H1 (cell line): ENCODE data around the gene POGK. TPM values are rescaled to one million over a fixed set of nuclear protein-coding genes. Genes with fewer than 3 reads are reported as not detected.

Experiments
- CTCF ChIA-PET: fragments of 300-600 bp; sonication (Branson Sonifier 250); formaldehyde crosslinking; loops from one replicate; lab custom pipeline; 2021; ENCODE audit not compliant: partially characterized antibody; lab: Charles Lee
- POLR2A ChIA-PET: fragments of 300-600 bp; sonication (Branson Sonifier 250); formaldehyde crosslinking; loops from one replicate; lab custom pipeline; 2021; ENCODE audit warnings: inconsistent platforms; ENCODE audit not compliant: partially characterized antibody; lab: Charles Lee
- DNase-seq, 2 experiments: peaks; one replicate each; pipeline versions ENCODE4 v3.0.0 to v3.0.0-alpha.2; 2010 to 2022; ENCODE audit warnings: low spot score in 2 of 2, low read depth in 1 of 2, mixed read lengths in 1 of 2
- FAIRE-seq: peaks from 2 replicates; lab custom pipeline; 2011; peaks lifted over from hg19 to GRCh38; lab: Jason Lieb, UNC
- H2AFZ ChIP-seq: 2 replicates; pipeline ENCODE4 v1.8.1; 2012; ENCODE audit warnings: low read length, inconsistent platforms
- H2AK5ac ChIP-seq: 2 replicates; pipeline ENCODE4 v1.6.1; 2013; ENCODE audit warnings: low read depth, low read length
- H2BK120ac ChIP-seq: replicated peaks from 2 replicates; pipeline ENCODE3; 2013; ENCODE audit warnings: low read depth, low read length, inconsistent platforms
- H2BK12ac ChIP-seq: 2 replicates; pipeline ENCODE4 v1.6.1; 2013; ENCODE audit warnings: low read depth, low read length
- H2BK15ac ChIP-seq: 2 replicates; pipeline ENCODE4 v1.6.1; 2013; ENCODE audit warnings: low read length
- H2BK20ac ChIP-seq: 2 replicates; pipeline ENCODE4 v1.6.1; 2013; ENCODE audit warnings: low read length
- H2BK5ac ChIP-seq: 2 replicates; pipeline ENCODE4 v1.6.1; 2013; ENCODE audit warnings: low read depth, low read length
- H3K14ac ChIP-seq: 2 replicates; pipeline ENCODE4 v1.6.1; 2013; ENCODE audit warnings: inconsistent platforms; ENCODE audit not compliant: insufficient read length
- H3K18ac ChIP-seq: 2 replicates; pipeline ENCODE4 v1.6.1; 2013; ENCODE audit warnings: low read length; ENCODE audit errors: extremely low read depth
- H3K23ac ChIP-seq: 2 replicates; pipeline ENCODE4 v1.6.1; 2013; ENCODE audit warnings: inconsistent platforms; ENCODE audit not compliant: insufficient read length
- H3K23me2 ChIP-seq: 2 replicates; pipeline ENCODE4 v1.6.1; 2013; ENCODE audit warnings: low read depth, low read length
- H3K27ac ChIP-seq: 2 replicates; pipeline ENCODE4 v1.6.1; 2011; ENCODE audit warnings: low read depth, low read length, inconsistent platforms
- H3K27me3 ChIP-seq, 4 experiments: replicated peaks in 1 of 4; 1 replicate in 1 of 4; 2 replicates in 3 of 4; pipeline versions ENCODE4 v1.6.1 to v1.8.1; 2011 to 2013; ENCODE audit warnings: low read length in 3 of 4, mild to moderate bottlenecking in 3 of 4, inconsistent platforms in 2 of 4, mixed read lengths in 2 of 4, moderate library complexity in 1 of 4; ENCODE audit not compliant: control insufficient read depth in 3 of 4, insufficient read depth in 3 of 4; ENCODE audit errors: extremely low read depth in 1 of 4
- H3K36me3 ChIP-seq, 4 experiments: 2 replicates each; pipeline versions ENCODE4 v1.6.1 to v1.8.1; 2011 to 2013; ENCODE audit warnings: mild to moderate bottlenecking in 4 of 4, low read length in 3 of 4, moderate library complexity in 2 of 4, control low read depth in 1 of 4, inconsistent platforms in 1 of 4; ENCODE audit not compliant: insufficient read depth in 4 of 4, control insufficient read depth in 2 of 4
- H3K4ac ChIP-seq: replicated peaks from 2 replicates; pipeline ENCODE3; 2013; ENCODE audit warnings: low read length, low read depth, mixed read lengths, inconsistent platforms; ENCODE audit not compliant: insufficient read length
- H3K4me1 ChIP-seq, 4 experiments: replicated peaks in 1 of 4; 1 replicate in 1 of 4; 2 replicates in 3 of 4; pipeline versions ENCODE4 v1.6.1 to v1.8.1; 2011 to 2013; ENCODE audit warnings: low read length in 3 of 4, inconsistent platforms in 2 of 4, mixed read lengths in 1 of 4; ENCODE audit not compliant: insufficient read depth in 4 of 4, control insufficient read depth in 3 of 4
- H3K4me2 ChIP-seq, 2 experiments: 2 replicates each; pipeline versions ENCODE4 v1.6.1 to v1.8.1; 2011 to 2013; ENCODE audit warnings: low read depth in 2 of 2, low read length in 2 of 2, control low read depth in 1 of 2, inconsistent platforms in 1 of 2, mild to moderate bottlenecking in 1 of 2; ENCODE audit not compliant: insufficient read depth in 1 of 2
- H3K4me3 ChIP-seq, 4 experiments: fragments of 200-600, 300-600 bp in 1 of 4; sonication (generic), shearing (Covaris generic), sonication (Bioruptor Twin) in 1 of 4; 2 replicates each; pipeline versions ENCODE4 v1.5.1 to v1.8.1; 2011 to 2016; ENCODE audit warnings: low read length in 4 of 4, low read depth in 3 of 4, control low read depth in 2 of 4, inconsistent platforms in 2 of 4, mild to moderate bottlenecking in 2 of 4, mixed read lengths in 1 of 4, moderate library complexity in 1 of 4; ENCODE audit not compliant: insufficient read depth in 2 of 4; ENCODE audit errors: extremely low read depth in 1 of 4
- H3K56ac ChIP-seq: replicated peaks from 2 replicates; pipeline ENCODE3; 2013; ENCODE audit warnings: low read depth, mild to moderate bottlenecking, mixed read lengths, low read length, inconsistent platforms; ENCODE audit not compliant: insufficient read length
- H3K79me1 ChIP-seq: 2 replicates; pipeline ENCODE4 v1.6.1; 2013; ENCODE audit warnings: low read depth, low read length, control low read depth
- H3K79me2 ChIP-seq, 2 experiments: 2 replicates each; pipeline versions ENCODE4 v1.6.1 to v1.8.1; 2012 to 2013; ENCODE audit warnings: low read length in 2 of 2, mild to moderate bottlenecking in 2 of 2, inconsistent platforms in 1 of 2; ENCODE audit not compliant: insufficient read depth in 2 of 2, control insufficient read depth in 1 of 2
- H3K9ac ChIP-seq, 4 experiments: replicated peaks in 1 of 4; 1 replicate in 1 of 4; 2 replicates in 3 of 4; pipeline versions ENCODE4 v1.6.1 to v1.8.1; 2011 to 2013; ENCODE audit warnings: low read depth in 3 of 4, low read length in 3 of 4, control low read depth in 2 of 4, mild to moderate bottlenecking in 2 of 4, moderate library complexity in 2 of 4, inconsistent platforms in 1 of 4; ENCODE audit errors: extremely low read depth in 1 of 4
- H3K9me3 ChIP-seq, 2 experiments: 2 replicates each; pipeline versions ENCODE4 v1.6.1 to v1.8.1; 2012 to 2013; ENCODE audit warnings: mild to moderate bottlenecking in 2 of 2, moderate library complexity in 2 of 2, control low read depth in 1 of 2, inconsistent platforms in 1 of 2, low read depth in 1 of 2, low read length in 1 of 2, mixed read lengths in 1 of 2; ENCODE audit not compliant: insufficient read depth in 2 of 2
- H4K20me1 ChIP-seq, 2 experiments: replicated peaks in 1 of 2; 2 replicates each; pipeline versions ENCODE3 to v1.8.1; 2011 to 2013; ENCODE audit warnings: inconsistent platforms in 2 of 2, low read length in 2 of 2, mild to moderate bottlenecking in 1 of 2; ENCODE audit not compliant: insufficient read depth in 2 of 2, control insufficient read depth in 1 of 2
- H4K5ac ChIP-seq: 2 replicates; pipeline ENCODE4 v1.6.1; 2013; ENCODE audit warnings: low read length, low read depth, mixed read lengths, inconsistent platforms; ENCODE audit not compliant: insufficient read length
- H4K8ac ChIP-seq: 2 replicates; pipeline ENCODE4 v1.8.0; 2013; ENCODE audit warnings: mild to moderate bottlenecking, moderate library complexity, low read length, inconsistent platforms; ENCODE audit not compliant: insufficient read depth; ENCODE audit errors: extremely low read depth
- H4K91ac ChIP-seq: replicated peaks from 2 replicates; pipeline ENCODE3; 2013; ENCODE audit warnings: low read length, mixed read lengths, inconsistent platforms; ENCODE audit not compliant: insufficient read length
- ASH2L ChIP-seq: fragments of 200-600, 300-600 bp; sonication (generic); IDR thresholded peaks from one replicate; pipeline ENCODE4 v1.7.1; 2017; ENCODE audit warnings: low read length
- BACH1 ChIP-seq: IDR thresholded peaks from 2 replicates; pipeline ENCODE4 v1.6.1; 2012; ENCODE audit warnings: low read length, improper control_type of control experiment
- EP300 ChIP-seq, 2 experiments: IDR thresholded peaks; 1 replicate in 1 of 2; 2 replicates in 1 of 2; pipeline ENCODE4 v1.6.1; 2011 to 2012; ENCODE audit warnings: low read depth in 2 of 2, low read length in 2 of 2, mild to moderate bottlenecking in 2 of 2, borderline replicate concordance in 1 of 2, inconsistent platforms in 1 of 2, moderate library complexity in 1 of 2
- GABPA ChIP-seq: IDR thresholded peaks from 2 replicates; pipeline ENCODE4 v1.6.1; 2011; ENCODE audit warnings: mild to moderate bottlenecking, low read length, moderate library complexity, borderline replicate concordance; ENCODE audit not compliant: insufficient read depth
- GTF2F1 ChIP-seq: IDR thresholded peaks from 2 replicates; pipeline ENCODE4 v1.6.1; 2012; ENCODE audit warnings: low read depth, low read length, improper control_type of control experiment, borderline replicate concordance
- HDAC2 ChIP-seq, 2 experiments: fragments of 300-600 bp in 1 of 2; sonication (generic) in 1 of 2; IDR thresholded peaks; 2 replicates each; pipeline ENCODE4 v1.6.1; 2011 to 2012; ENCODE audit warnings: low read depth in 2 of 2, low read length in 2 of 2, mild to moderate bottlenecking in 2 of 2, moderate library complexity in 2 of 2, borderline replicate concordance in 1 of 2, inconsistent platforms in 1 of 2
- KDM5A ChIP-seq: fragments of 200-600 bp; IDR thresholded peaks from 2 replicates; pipeline ENCODE4 v1.7.1; 2012; ENCODE audit warnings: mild to moderate bottlenecking, low read length, inconsistent platforms, mixed read lengths
- MAX ChIP-seq: IDR thresholded peaks from 2 replicates; pipeline ENCODE4 v1.6.1; 2012; ENCODE audit warnings: inconsistent platforms
- POLR2A ChIP-seq, 2 experiments: IDR thresholded peaks; 1 replicate in 1 of 2; 2 replicates in 1 of 2; pipeline ENCODE4 v1.6.1; 2011; ENCODE audit warnings: low read depth in 2 of 2, low read length in 2 of 2, mild to moderate bottlenecking in 2 of 2; ENCODE audit errors: control extremely low read depth in 1 of 2
- WGBS, 2 experiments: shearing (Covaris generic) in 1 of 2; methylation state at CpG; one replicate each; pipeline versions ENCODE4 v1.1.6 to v1.1.7; 2013 to 2015; ENCODE audit warnings: low lambda C conversion rate in 2 of 2, mixed read lengths in 2 of 2, inconsistent platforms in 1 of 2, low coverage in 1 of 2, missing lambda C conversion rate in 1 of 2; ENCODE audit not compliant: insufficient replicate concordance in 2 of 2, insufficient coverage in 1 of 2, insufficient read length in 1 of 2; ENCODE audit errors: extremely low coverage in 1 of 2, missing lambda C conversion rate in 1 of 2; 5-methylcytosine and 5-hydroxymethylcytosine counted together
- polyA plus RNA-seq, 7 experiments: library from polyadenylated mRNA; depleted of rRNA in 3 of 7; stranded (reverse) in 5 of 7; unstranded in 2 of 7; fragments of >200 nt in 5 of 7; fragments of 200-250 nt in 2 of 7; gene quantifications; 1 replicate in 5 of 7; 2 replicates in 1 of 7; 4 replicates in 1 of 7; pipeline versions ENCODE4 v1.2.1 to v1.2.3, GENCODE V29; 2011 to 2013; ENCODE audit warnings: missing spikeins in 2 of 7, mixed read lengths in 2 of 7
- total RNA-seq: library from RNA; stranded (reverse); fragmentation: NEBNext Ultra II Directional; extraction: Animal tissue kit (Norgen Biotek cat#: 25700); gene quantifications from 2 replicates; pipeline ENCODE4 v1.2.1, GENCODE V29; 2021
- TF ChIP-seq, protein P1 (sequence below), 3 experiments: IDR thresholded peaks; 1 replicate in 2 of 3; 2 replicates in 1 of 3; pipeline versions ENCODE4 v1.5.1 to v1.6.1; 2011; ENCODE audit warnings: low read length in 3 of 3, mild to moderate bottlenecking in 3 of 3, inconsistent platforms in 2 of 3, low read depth in 1 of 3, moderate library complexity in 1 of 3; ENCODE audit not compliant: insufficient read depth in 1 of 3; ENCODE audit errors: control extremely low read depth in 1 of 3

The POGK gene
- total and polyA plus RNA-seq, 2 of the 8 experiments (the other 6 are each of a cell fraction or from before 2014, with no cell fraction given), result 16.9 to 40.3 TPM

- no peak overlapping the region for H3K9ac ChIP-seq
- no peak overlapping the region for H3K23ac ChIP-seq
- no peak overlapping the region for H3K4ac ChIP-seq
- 0 out of 7 replicates have a peak, but pooled peaks cover 0 to 3% (median 0%) of the 10 kb centered on the region in 4 experiments for H3K4me1 ChIP-seq
- 84% methylated on average over 3 of the region's 3 CpGs; no CpG with 5 or more reads in 1 of the 2 experiments for WGBS, 2 experiments
- no peak overlapping the region for H2BK12ac ChIP-seq
- H3K18ac ChIP-seq, result no peak overlapping the region
- no peak overlapping the region for H2BK120ac ChIP-seq
- POLR2A ChIA-PET, result interaction anchor here (1.3 kb wide), 1 partner anchor 9 kb away, joined by 4 read pairs; the partner anchor contains the start of gene TADA1
- FAIRE-seq (no peak), DNase-seq (no peak)
- no peak overlapping the region for H2BK20ac ChIP-seq
- H3K27me3 ChIP-seq, result peaks cover 1 to 14% (median 12%) of the 10 kb centered on the region in 4 experiments
- no peaks in the 10 kb centered on the region for H3K79me1 ChIP-seq
- H4K91ac ChIP-seq, result no peak overlapping the region
- no peak overlapping the region for H4K8ac ChIP-seq
- H3K23me2 ChIP-seq, result peaks cover 1% of the 10 kb centered on the region; the same call in 1 of the 2 replicates
- no peaks in the 10 kb centered on the region for H3K9me3 ChIP-seq
- no peak overlapping the region for H3K14ac ChIP-seq
- H2AFZ ChIP-seq, result no peak overlapping the region
- TF ChIP-seq GABPA (no peak), GTF2F1 (no peak), BACH1 (no peak), EP300 (IDR thresholded peaks at IDR 0.05; ENCODE audit: borderline replicate concordance in 1 of 2, low read depth in 2 of 2, low read length in 2 of 2) (no peak), HDAC2 (IDR thresholded peaks at IDR 0.05; ENCODE audit: borderline replicate concordance in 1 of 2, low read depth in 2 of 2, low read length in 2 of 2) (no peak), KDM5A (no peak), MAX (no peak), POLR2A (IDR thresholded peaks at IDR 0.05; ENCODE audit: control extremely low read depth in 1 of 2, low read depth in 2 of 2, low read length in 2 of 2) (no peak), ASH2L (no peak)
- TF ChIP-seq, protein P1, sequence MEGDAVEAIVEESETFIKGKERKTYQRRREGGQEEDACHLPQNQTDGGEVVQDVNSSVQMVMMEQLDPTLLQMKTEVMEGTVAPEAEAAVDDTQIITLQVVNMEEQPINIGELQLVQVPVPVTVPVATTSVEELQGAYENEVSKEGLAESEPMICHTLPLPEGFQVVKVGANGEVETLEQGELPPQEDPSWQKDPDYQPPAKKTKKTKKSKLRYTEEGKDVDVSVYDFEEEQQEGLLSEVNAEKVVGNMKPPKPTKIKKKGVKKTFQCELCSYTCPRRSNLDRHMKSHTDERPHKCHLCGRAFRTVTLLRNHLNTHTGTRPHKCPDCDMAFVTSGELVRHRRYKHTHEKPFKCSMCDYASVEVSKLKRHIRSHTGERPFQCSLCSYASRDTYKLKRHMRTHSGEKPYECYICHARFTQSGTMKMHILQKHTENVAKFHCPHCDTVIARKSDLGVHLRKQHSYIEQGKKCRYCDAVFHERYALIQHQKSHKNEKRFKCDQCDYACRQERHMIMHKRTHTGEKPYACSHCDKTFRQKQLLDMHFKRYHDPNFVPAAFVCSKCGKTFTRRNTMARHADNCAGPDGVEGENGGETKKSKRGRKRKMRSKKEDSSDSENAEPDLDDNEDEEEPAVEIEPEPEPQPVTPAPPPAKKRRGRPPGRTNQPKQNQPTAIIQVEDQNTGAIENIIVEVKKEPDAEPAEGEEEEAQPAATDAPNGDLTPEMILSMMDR (IDR thresholded peaks at IDR 0.05; ENCODE audit: control extremely low read depth in 1 of 3, insufficient read depth in 1 of 3, low read depth in 1 of 3, low read length in 3 of 3), result no peak
- no peak overlapping the region for H3K4me3 ChIP-seq
- peak overlapping the region in 1 of 2 experiments; percentile 51; a peak in 1 of 4 replicates for H3K4me2 ChIP-seq
- H2BK5ac ChIP-seq, result no peak overlapping the region
- H3K56ac ChIP-seq, result no peak overlapping the region
- no peaks in the 10 kb centered on the region for H3K36me3 ChIP-seq
- no peaks in the 10 kb centered on the region for H3K79me2 ChIP-seq
- CTCF ChIA-PET, result interaction anchor here (0.7 to 13.4 kb wide), 17 partner anchors 9 to 647 kb away, joined by 3 to 305 read pairs (median 4); partner anchors contain the start of gene TADA1
- H2BK15ac ChIP-seq, result no peak overlapping the region
- H3K27ac ChIP-seq, result no peak overlapping the region
- H4K20me1 ChIP-seq, result no peaks in the 10 kb centered on the region
- H4K5ac ChIP-seq, result no peak overlapping the region
- no peak overlapping the region for H2AK5ac ChIP-seq
Measured at GRCh38 chr1:166884971-166885370, 45.7 kb downstream of the POGK start.
